ENCODE data around the gene CTSC.

CTSC gene

GRCh38 chr11:88370782-88371181, 33.2 kb upstream of the CTSC start:
- FAIRE-seq (peak; percentile 82), DNase-seq (ENCODE audit: insufficient read length, low spot score) (no peak)
- no peak for TF ChIP-seq PAX5 (IDR thresholded peaks at IDR 0.05; ENCODE audit: insufficient read depth, low read length, severe bottlenecking)
- TF ChIP-seq SPI1 (IDR thresholded peaks at IDR 0.05; ENCODE audit: low read depth, low read length): no peak
- no peak for TF ChIP-seq POU2F2 (IDR thresholded peaks at IDR 0.05; ENCODE audit: low read depth, low read length)
- no peak for TF ChIP-seq POLR2A (IDR thresholded peaks at IDR 0.05; ENCODE audit: low read depth, low read length)
- no peak for TF ChIP-seq POLR2AphosphoS5 (IDR thresholded peaks at IDR 0.05; ENCODE audit: low read depth, low read length)
- no peak for TF ChIP-seq TAF1 (IDR thresholded peaks at IDR 0.05; ENCODE audit: low read depth, low read length)

DNA sequence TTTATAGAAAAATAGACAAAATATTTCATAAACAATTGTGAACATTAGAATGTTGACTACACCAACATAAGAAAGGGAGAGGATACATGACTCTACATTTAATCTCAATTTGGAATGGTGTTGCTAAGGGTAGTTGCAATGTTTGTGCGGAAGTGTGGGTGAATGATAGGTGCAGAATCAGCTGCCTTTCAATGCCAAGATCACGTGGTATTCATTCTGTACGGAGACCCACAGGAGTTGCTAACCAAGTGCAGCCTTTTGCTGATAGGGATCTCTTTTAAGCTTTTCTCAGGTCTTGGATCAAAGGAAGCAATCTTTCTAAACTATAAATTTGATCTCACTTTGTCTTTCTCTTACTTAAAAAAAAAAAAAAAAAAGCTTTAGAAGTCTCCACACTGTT, 29.8 kb upstream of the CTSC start:
- no peak for DNase-seq (ENCODE audit: insufficient read length, low spot score)
- FAIRE-seq: no peak
- no peak for TF ChIP-seq SPI1 (IDR thresholded peaks at IDR 0.05; ENCODE audit: low read depth, low read length)
- TF ChIP-seq POLR2A (IDR thresholded peaks at IDR 0.05; ENCODE audit: low read depth, low read length): no peak
- TF ChIP-seq POLR2AphosphoS5 (IDR thresholded peaks at IDR 0.05; ENCODE audit: low read depth, low read length): no peak
- TF ChIP-seq POU2F2 (IDR thresholded peaks at IDR 0.05; ENCODE audit: low read depth, low read length): no peak
- TF ChIP-seq TAF1 (IDR thresholded peaks at IDR 0.05; ENCODE audit: low read depth, low read length): no peak
- no peak for TF ChIP-seq PAX5 (IDR thresholded peaks at IDR 0.05; ENCODE audit: insufficient read depth, low read length, severe bottlenecking)

GRCh38 chr11:88363648-88364065, 26.1 kb upstream of the CTSC start:
- FAIRE-seq (no peak), DNase-seq (ENCODE audit: insufficient read length, low spot score) (no peak)
- TF ChIP-seq PAX5 (IDR thresholded peaks at IDR 0.05; ENCODE audit: insufficient read depth, low read length, severe bottlenecking) (no peak), SPI1 (IDR thresholded peaks at IDR 0.05; ENCODE audit: low read depth, low read length) (no peak), POLR2A (IDR thresholded peaks at IDR 0.05; ENCODE audit: low read depth, low read length) (no peak), TAF1 (IDR thresholded peaks at IDR 0.05; ENCODE audit: low read depth, low read length) (no peak), POU2F2 (IDR thresholded peaks at IDR 0.05; ENCODE audit: low read depth, low read length) (no peak), POLR2AphosphoS5 (IDR thresholded peaks at IDR 0.05; ENCODE audit: low read depth, low read length) (no peak)

DNA sequence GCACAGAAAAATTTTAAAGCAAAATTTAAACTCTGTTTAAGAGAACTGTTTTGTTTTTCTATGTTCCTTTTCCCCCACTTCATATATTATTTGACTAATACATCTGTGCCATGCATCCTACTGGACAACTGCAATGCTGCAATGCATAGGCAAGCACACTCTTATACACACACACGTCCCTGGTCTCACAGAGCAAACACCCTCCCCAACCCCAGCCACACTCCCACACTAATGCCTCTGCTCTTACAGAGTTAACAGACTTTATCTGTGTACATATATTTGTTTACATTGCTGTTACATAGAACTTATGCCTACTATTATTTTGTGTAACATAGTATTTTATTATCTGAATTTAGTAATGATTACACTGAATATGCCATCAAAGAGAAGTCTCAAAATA, 25.5 kb upstream of the CTSC start:
- peak; percentile 56 for FAIRE-seq
- TF ChIP-seq PAX5 (IDR thresholded peaks at IDR 0.05; ENCODE audit: insufficient read depth, low read length, severe bottlenecking) (no peak), POU2F2 (IDR thresholded peaks at IDR 0.05; ENCODE audit: low read depth, low read length) (no peak), POLR2A (IDR thresholded peaks at IDR 0.05; ENCODE audit: low read depth, low read length) (no peak), POLR2AphosphoS5 (IDR thresholded peaks at IDR 0.05; ENCODE audit: low read depth, low read length) (no peak)
- no peak for DNase-seq (ENCODE audit: insufficient read length, low spot score)

DNA sequence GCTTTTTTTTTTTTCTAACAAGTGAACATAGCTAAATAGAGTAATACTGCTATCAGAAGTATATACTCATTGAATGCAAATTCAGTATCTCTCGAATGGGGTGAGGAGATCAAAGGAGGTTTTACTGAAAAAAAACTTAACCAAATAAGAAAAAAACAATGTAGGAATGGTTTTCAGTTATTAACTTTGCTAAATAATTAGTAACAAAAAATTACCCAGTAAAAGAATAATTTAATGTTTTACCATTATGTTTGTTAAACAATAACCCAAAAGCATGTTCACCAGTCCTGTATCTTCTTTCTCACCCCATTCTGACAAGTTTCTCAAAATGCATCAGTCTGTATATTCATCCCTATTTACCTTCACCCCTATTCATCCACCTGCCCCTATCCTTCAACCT, 22.6 kb upstream of the CTSC start:
- DNase-seq (ENCODE audit: insufficient read length, low spot score) (no peak), FAIRE-seq (no peak)
- TF ChIP-seq TAF1 (IDR thresholded peaks at IDR 0.05; ENCODE audit: low read depth, low read length) (no peak), SPI1 (IDR thresholded peaks at IDR 0.05; ENCODE audit: low read depth, low read length) (no peak), PAX5 (IDR thresholded peaks at IDR 0.05; ENCODE audit: insufficient read depth, low read length, severe bottlenecking) (no peak), POLR2AphosphoS5 (IDR thresholded peaks at IDR 0.05; ENCODE audit: low read depth, low read length) (no peak), POU2F2 (IDR thresholded peaks at IDR 0.05; ENCODE audit: low read depth, low read length) (no peak), POLR2A (IDR thresholded peaks at IDR 0.05; ENCODE audit: low read depth, low read length) (no peak)

DNA sequence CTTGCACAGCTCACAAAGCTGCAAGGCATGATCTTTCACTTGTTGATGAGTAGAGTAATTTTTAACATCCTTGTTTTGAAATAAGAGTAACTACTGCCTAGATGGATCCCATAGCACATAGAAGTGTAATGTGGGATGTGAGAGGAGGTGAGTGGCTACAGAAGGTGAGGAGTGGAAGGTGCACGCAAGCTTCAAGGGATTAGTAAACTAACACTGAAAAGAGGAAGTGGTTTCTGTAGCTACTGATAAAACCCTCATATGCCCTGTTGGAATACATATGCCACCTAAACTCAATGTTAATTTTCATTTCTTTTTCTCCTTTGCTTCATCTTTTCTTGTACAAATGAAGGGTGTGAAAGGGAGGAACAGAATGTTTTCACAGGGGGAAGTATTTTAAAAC, 22.0 kb upstream of the CTSC start:
- TF ChIP-seq POLR2AphosphoS5 (IDR thresholded peaks at IDR 0.05; ENCODE audit: low read depth, low read length) (no peak), PAX5 (IDR thresholded peaks at IDR 0.05; ENCODE audit: insufficient read depth, low read length, severe bottlenecking) (no peak), SPI1 (IDR thresholded peaks at IDR 0.05; ENCODE audit: low read depth, low read length) (peak; percentile 100), POU2F2 (IDR thresholded peaks at IDR 0.05; ENCODE audit: low read depth, low read length) (peak; percentile 20; the same call in 1 of the 2 replicates)
- peak; percentile 95 for FAIRE-seq
- no peak for DNase-seq (ENCODE audit: insufficient read length, low spot score)

GRCh38 chr11:88359114-88359513, 21.6 kb upstream of the CTSC start:
- DNase-seq (ENCODE audit: insufficient read length, low spot score) (no peak), FAIRE-seq (no peak)
- TF ChIP-seq POU2F2 (IDR thresholded peaks at IDR 0.05; ENCODE audit: low read depth, low read length) (no peak), PAX5 (IDR thresholded peaks at IDR 0.05; ENCODE audit: insufficient read depth, low read length, severe bottlenecking) (no peak), POLR2AphosphoS5 (IDR thresholded peaks at IDR 0.05; ENCODE audit: low read depth, low read length) (no peak), SPI1 (IDR thresholded peaks at IDR 0.05; ENCODE audit: low read depth, low read length) (no peak), TAF1 (IDR thresholded peaks at IDR 0.05; ENCODE audit: low read depth, low read length) (no peak), POLR2A (IDR thresholded peaks at IDR 0.05; ENCODE audit: low read depth, low read length) (no peak)

DNA sequence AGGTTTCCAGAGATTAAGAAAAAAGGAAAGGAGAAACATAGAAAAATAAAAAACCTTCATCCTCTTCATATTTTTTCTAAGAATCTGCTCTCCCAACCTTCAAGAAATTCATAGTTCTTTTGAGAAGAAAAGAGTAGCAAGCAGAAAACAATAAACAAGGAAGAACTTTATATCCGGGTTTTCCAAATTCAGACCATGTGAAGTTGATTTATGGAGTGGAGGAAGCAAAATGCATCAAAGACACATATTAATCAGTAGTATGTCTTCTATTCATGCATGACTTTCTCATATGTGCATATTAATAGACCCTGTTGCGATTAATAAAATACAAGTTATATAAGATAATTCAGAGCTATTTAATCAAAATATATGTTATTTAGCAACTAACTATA, 20.5 kb upstream of the CTSC start:
- no peak for TF ChIP-seq POLR2A (IDR thresholded peaks at IDR 0.05; ENCODE audit: low read depth, low read length)
- TF ChIP-seq PAX5 (IDR thresholded peaks at IDR 0.05; ENCODE audit: insufficient read depth, low read length, severe bottlenecking): no peak
- no peak for TF ChIP-seq POU2F2 (IDR thresholded peaks at IDR 0.05; ENCODE audit: low read depth, low read length)
- TF ChIP-seq POLR2AphosphoS5 (IDR thresholded peaks at IDR 0.05; ENCODE audit: low read depth, low read length): no peak
- TF ChIP-seq TAF1 (IDR thresholded peaks at IDR 0.05; ENCODE audit: low read depth, low read length): no peak
- no peak for TF ChIP-seq SPI1 (IDR thresholded peaks at IDR 0.05; ENCODE audit: low read depth, low read length)
- FAIRE-seq (no peak), DNase-seq (ENCODE audit: insufficient read length, low spot score) (no peak)

- peak; percentile 86 for FAIRE-seq
- TF ChIP-seq POLR2A (IDR thresholded peaks at IDR 0.05; ENCODE audit: low read depth, low read length): no peak
- peak; percentile 40; the same call in 1 of the 2 replicates for TF ChIP-seq TAF1 (IDR thresholded peaks at IDR 0.05; ENCODE audit: low read depth, low read length)
- no peak for TF ChIP-seq PAX5 (IDR thresholded peaks at IDR 0.05; ENCODE audit: insufficient read depth, low read length, severe bottlenecking)
- TF ChIP-seq SPI1 (IDR thresholded peaks at IDR 0.05; ENCODE audit: low read depth, low read length): no peak
- TF ChIP-seq POLR2AphosphoS5 (IDR thresholded peaks at IDR 0.05; ENCODE audit: low read depth, low read length): no peak
- no peak for DNase-seq (ENCODE audit: insufficient read length, low spot score)
Measured at GRCh38 chr11:88357323-88358039, 19.9 kb upstream of the CTSC start.

DNA sequence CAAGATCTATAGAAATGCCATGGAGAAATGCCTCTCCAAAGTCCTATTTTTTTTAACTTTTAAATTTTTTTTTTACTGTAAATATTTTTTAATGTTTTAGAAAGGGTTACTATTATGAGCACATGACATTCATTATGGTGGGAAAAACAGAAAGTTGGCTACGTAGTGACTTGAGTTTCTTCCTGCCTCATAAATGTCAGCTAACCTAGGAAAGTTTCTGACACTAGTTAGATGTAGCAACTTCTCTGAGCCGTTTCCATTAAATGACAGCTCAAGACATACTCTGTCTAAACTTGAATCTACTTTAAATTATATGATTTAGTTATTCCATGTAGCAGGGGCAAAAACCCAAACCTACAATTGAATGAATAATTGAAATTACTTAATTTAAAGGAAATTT, 18.4 kb upstream of the CTSC start:
- no peak for TF ChIP-seq POU2F2 (IDR thresholded peaks at IDR 0.05; ENCODE audit: low read depth, low read length)
- TF ChIP-seq TAF1 (IDR thresholded peaks at IDR 0.05; ENCODE audit: low read depth, low read length): no peak
- no peak for TF ChIP-seq POLR2AphosphoS5 (IDR thresholded peaks at IDR 0.05; ENCODE audit: low read depth, low read length)
- TF ChIP-seq SPI1 (IDR thresholded peaks at IDR 0.05; ENCODE audit: low read depth, low read length): no peak
- TF ChIP-seq POLR2A (IDR thresholded peaks at IDR 0.05; ENCODE audit: low read depth, low read length): no peak
- no peak for TF ChIP-seq PAX5 (IDR thresholded peaks at IDR 0.05; ENCODE audit: insufficient read depth, low read length, severe bottlenecking)
- no peak for DNase-seq (ENCODE audit: insufficient read length, low spot score)
- FAIRE-seq: no peak
